M059J (cell line): ENCODE measurements around the gene PPM1B. TPM values are rescaled to one million over a fixed set of nuclear protein-coding genes. Genes with fewer than 3 reads are reported as not detected.
A peak's percentile ranks its signal among the peaks of the same experiment; 100 is the strongest.
"Not testable (repeated sequence)": the region's sequence is repeated elsewhere in the genome, so short reads cannot be mapped to it uniquely, and the experiment has no call there.

Experiments used
- DNase-seq: peaks from one replicate; pipeline ENCODE4 v3.0.0-alpha.2; 2012; ENCODE audit warnings: low read depth
- total RNA-seq: library from RNA; depleted of rRNA; stranded (reverse); fragments of >200 nt; shearing (Covaris generic); gene quantifications from 2 replicates; pipeline ENCODE4 v1.2.3, GENCODE V29; 2014; rRNA removed

PPM1B gene
- total RNA-seq, result 32.2 and 33.1 TPM in 2 replicates

GRCh38 chr2:44168681-44169154 is at the start of gene PPM1B:
Gene PPM1B, plus strand, starts transcription at chr2:44168875. Its CDS starts 32,325 bp downstream, at chr2:44201200.
- DNase-seq, result no peak

- DNase-seq, result no peak
Observed at GRCh38 chr2:44119878-44120277, 48.8 kb upstream of the PPM1B start.

GRCh38 chr2:44120428-44120827 is 48.2 kb upstream of the PPM1B start:
- peak; percentile 89 for DNase-seq

- DNase-seq, result no peak
Observed at GRCh38 chr2:44121899-44122298, 46.8 kb upstream of the PPM1B start.

- no peak for DNase-seq
Observed at GRCh38 chr2:44124500-44124899, 44.2 kb upstream of the PPM1B start.

- peak; percentile 40 for DNase-seq
Observed at GRCh38 chr2:44126106-44126797, 42.4 kb upstream of the PPM1B start.

- DNase-seq, result peak; percentile 20
Observed at GRCh38 chr2:44130441-44130840, 38.2 kb upstream of the PPM1B start.

GRCh38 chr2:44131177-44131576 is 37.5 kb upstream of the PPM1B start:
- DNase-seq, result no peak

- not testable (repeated sequence) for DNase-seq
Observed at GRCh38 chr2:44133602-44134001, 35.1 kb upstream of the PPM1B start.

GRCh38 chr2:44134848-44135247 is 33.8 kb upstream of the PPM1B start:
- no peak for DNase-seq

GRCh38 chr2:44135296-44135695 is 33.4 kb upstream of the PPM1B start:
- no peak for DNase-seq

GRCh38 chr2:44135771-44136170 is 32.9 kb upstream of the PPM1B start:
- peak; percentile 56 for DNase-seq

- DNase-seq, result peak; percentile 85
Observed at GRCh38 chr2:44136252-44136651, 32.4 kb upstream of the PPM1B start.

GRCh38 chr2:44137048-44137447 is 31.6 kb upstream of the PPM1B start:
- no peak for DNase-seq

GRCh38 chr2:44137872-44138551 is 30.7 kb upstream of the PPM1B start:
- DNase-seq, result no peak

- no peak for DNase-seq
Observed at GRCh38 chr2:44139741-44140140, 28.9 kb upstream of the PPM1B start.

- DNase-seq, result no peak
Observed at GRCh38 chr2:44142306-44142705, 26.4 kb upstream of the PPM1B start.

- no peak for DNase-seq
Observed at GRCh38 chr2:44143701-44144100, 25.0 kb upstream of the PPM1B start.

GRCh38 chr2:44148999-44149398 is 19.7 kb upstream of the PPM1B start:
- DNase-seq, result no peak

GRCh38 chr2:44150473-44150872 is 18.2 kb upstream of the PPM1B start:
- DNase-seq, result no peak

- DNase-seq, result no peak
Observed at GRCh38 chr2:44152865-44153669, 15.6 kb upstream of the PPM1B start.

- peak; percentile 34 for DNase-seq
Observed at GRCh38 chr2:44155666-44156446, 12.8 kb upstream of the PPM1B start.
